Measurements from ENCODE around the gene ENHO. TPM values are rescaled to one million over a fixed set of nuclear protein-coding genes. Genes with fewer than 3 reads are reported as not detected.

ENHO gene
- total and polyA plus RNA-seq, 2 donors (not counting 1 experiment from before 2014, with no cell fraction given) = not detected

DNA sequence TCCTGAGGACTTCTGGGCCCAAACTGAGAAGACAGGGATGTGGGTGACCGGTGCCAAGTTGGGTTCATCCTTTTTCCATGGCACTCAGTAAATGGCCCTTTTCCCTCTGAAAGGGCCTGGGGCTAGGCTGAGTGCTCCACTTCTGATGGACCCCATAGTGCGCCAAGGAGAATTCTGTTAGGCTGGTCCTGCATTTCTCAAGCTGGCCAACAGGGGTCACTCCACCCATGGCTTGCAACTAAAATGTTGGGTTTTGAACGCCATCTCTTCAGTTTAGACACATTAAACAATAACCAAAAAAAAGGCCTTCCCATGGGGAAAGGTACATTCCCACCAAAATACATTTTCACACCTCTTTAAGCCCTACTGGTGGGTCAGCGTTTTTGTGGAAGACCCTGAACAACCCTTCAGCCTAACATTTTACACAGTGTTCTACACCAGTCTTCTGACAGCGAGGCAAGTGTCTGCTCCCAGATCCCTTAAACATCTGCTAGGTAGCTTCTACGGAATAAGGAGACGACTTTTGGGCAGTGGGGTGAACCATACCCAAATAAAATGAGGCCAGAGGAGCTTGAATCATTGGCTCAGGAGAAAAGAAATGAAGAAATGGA is 39.5 kb upstream of the ENHO start:
- POLR2A ChIA-PET = no interaction called here
- DNase-seq (no peak), ATAC-seq (ENCODE audit: low read depth) (no peak)
- H3K27me3 Mint-ChIP-seq = peaks cover 69% of the 10 kb centered on the region
- H3K9me3 ChIP-seq (ENCODE audit: control extremely low read depth in 1 of 3, control insufficient read depth in 2 of 3, insufficient read depth in 1 of 3, low read length in 2 of 3) = peaks cover 0 to 15% (median 7%) of the 10 kb centered on the region in 3 donors
- TF ChIP-seq EZH2 (IDR thresholded peaks at IDR 0.05; ENCODE audit: borderline replicate concordance, insufficient read depth, low read depth, low read length, poor library complexity, severe bottlenecking) = no peak
- TF ChIP-seq, protein P1, sequence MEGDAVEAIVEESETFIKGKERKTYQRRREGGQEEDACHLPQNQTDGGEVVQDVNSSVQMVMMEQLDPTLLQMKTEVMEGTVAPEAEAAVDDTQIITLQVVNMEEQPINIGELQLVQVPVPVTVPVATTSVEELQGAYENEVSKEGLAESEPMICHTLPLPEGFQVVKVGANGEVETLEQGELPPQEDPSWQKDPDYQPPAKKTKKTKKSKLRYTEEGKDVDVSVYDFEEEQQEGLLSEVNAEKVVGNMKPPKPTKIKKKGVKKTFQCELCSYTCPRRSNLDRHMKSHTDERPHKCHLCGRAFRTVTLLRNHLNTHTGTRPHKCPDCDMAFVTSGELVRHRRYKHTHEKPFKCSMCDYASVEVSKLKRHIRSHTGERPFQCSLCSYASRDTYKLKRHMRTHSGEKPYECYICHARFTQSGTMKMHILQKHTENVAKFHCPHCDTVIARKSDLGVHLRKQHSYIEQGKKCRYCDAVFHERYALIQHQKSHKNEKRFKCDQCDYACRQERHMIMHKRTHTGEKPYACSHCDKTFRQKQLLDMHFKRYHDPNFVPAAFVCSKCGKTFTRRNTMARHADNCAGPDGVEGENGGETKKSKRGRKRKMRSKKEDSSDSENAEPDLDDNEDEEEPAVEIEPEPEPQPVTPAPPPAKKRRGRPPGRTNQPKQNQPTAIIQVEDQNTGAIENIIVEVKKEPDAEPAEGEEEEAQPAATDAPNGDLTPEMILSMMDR (IDR thresholded peaks at IDR 0.05) = peak; percentile 53
- H3K27me3 ChIP-seq (replicated peaks in 1 of 4; ENCODE audit: control extremely low read depth in 1 of 4, control insufficient read depth in 3 of 4, insufficient read depth in 4 of 4, low read length in 3 of 4) = peaks cover 0 to 34% (median 6%) of the 10 kb centered on the region in 4 experiments
- CTCF ChIA-PET = interaction anchor here (0.7 kb wide), 1 partner anchor 70 kb away, joined by 5 read pairs; no protein-coding TSS in a partner anchor
- 78% methylated on average over 7 of the region's 7 CpGs for WGBS (ENCODE audit: insufficient coverage)
- no peaks in the 10 kb centered on the region for H3K4me1 Mint-ChIP-seq
- peaks cover 6% of the 10 kb centered on the region for H3K9me3 Mint-ChIP-seq (ENCODE audit: insufficient read depth)
- no peak overlapping the region for H3K27ac ChIP-seq (ENCODE audit: low read length in 2 of 2)
- no peak overlapping the region for H3K4me2 ChIP-seq (replicated peaks; ENCODE audit: low read depth, low read length, poor library complexity, severe bottlenecking)
- H3K9ac ChIP-seq (ENCODE audit: low read length) = no peak overlapping the region
- H3K27ac Mint-ChIP-seq = no peak overlapping the region
- H2AFZ ChIP-seq (ENCODE audit: insufficient read depth, low read depth, low read length, poor library complexity, severe bottlenecking) = no peak overlapping the region
- no peaks in the 10 kb centered on the region for H3K79me2 ChIP-seq (ENCODE audit: control insufficient read depth, insufficient read depth, low read length)
- H3K4me3 Mint-ChIP-seq = no peak overlapping the region
- H3K4me1 ChIP-seq (ENCODE audit: control insufficient read depth in 2 of 2, insufficient read depth in 2 of 2, low read length in 2 of 2) = no peaks in the 10 kb centered on the region
- H3K4me3 ChIP-seq (ENCODE audit: control extremely low read depth in 1 of 5, extremely low read depth in 1 of 5, insufficient read depth in 1 of 5, low read depth in 2 of 5, low read length in 4 of 5) = no peak overlapping the region
- H3K36me3 ChIP-seq (replicated peaks in 1 of 2; ENCODE audit: control extremely low read depth in 1 of 2, control insufficient read depth in 1 of 2, extremely low read depth in 1 of 2, insufficient read depth in 2 of 2, low read length in 1 of 2) = no peaks in the 10 kb centered on the region
- intact Hi-C loops (cut with micrococcal nuclease) = no loop called here
- H4K20me1 ChIP-seq (ENCODE audit: control insufficient read depth, insufficient read depth, low read length, poor library complexity, severe bottlenecking) = no peaks in the 10 kb centered on the region

GRCh38 chr9:34560599-34561214 is 37.9 kb upstream of the ENHO start:
- Mint-ChIP-seq H3K27ac (no peak overlapping the region), H3K9me3 (ENCODE audit: insufficient read depth) (peaks cover 6% of the 10 kb centered on the region), H3K4me1 (no peaks in the 10 kb centered on the region), H3K27me3 (peaks cover 70% of the 10 kb centered on the region), H3K4me3 (no peak overlapping the region)
- Histone ChIP-seq H3K27me3 (replicated peaks in 1 of 4; ENCODE audit: control extremely low read depth in 1 of 4, control insufficient read depth in 3 of 4, insufficient read depth in 4 of 4, low read length in 3 of 4) (peaks cover 0 to 29% (median 6%) of the 10 kb centered on the region in 4 experiments), H3K9me3 (ENCODE audit: control extremely low read depth in 1 of 3, control insufficient read depth in 2 of 3, insufficient read depth in 1 of 3, low read length in 2 of 3) (peaks cover 0 to 15% (median 7%) of the 10 kb centered on the region in 3 donors), H3K36me3 (replicated peaks in 1 of 2; ENCODE audit: control extremely low read depth in 1 of 2, control insufficient read depth in 1 of 2, extremely low read depth in 1 of 2, insufficient read depth in 2 of 2, low read length in 1 of 2) (no peaks in the 10 kb centered on the region), H3K4me2 (replicated peaks; ENCODE audit: low read depth, low read length, poor library complexity, severe bottlenecking) (no peak overlapping the region), H3K27ac (ENCODE audit: low read length in 2 of 2) (no peak overlapping the region), H2AFZ (ENCODE audit: insufficient read depth, low read depth, low read length, poor library complexity, severe bottlenecking) (no peak overlapping the region), H3K79me2 (ENCODE audit: control insufficient read depth, insufficient read depth, low read length) (no peaks in the 10 kb centered on the region), H3K4me1 (ENCODE audit: control insufficient read depth in 2 of 2, insufficient read depth in 2 of 2, low read length in 2 of 2) (no peaks in the 10 kb centered on the region), H3K4me3 (ENCODE audit: control extremely low read depth in 1 of 5, extremely low read depth in 1 of 5, insufficient read depth in 1 of 5, low read depth in 2 of 5, low read length in 4 of 5) (no peak overlapping the region), H3K9ac (ENCODE audit: low read length) (no peak overlapping the region), H4K20me1 (ENCODE audit: control insufficient read depth, insufficient read depth, low read length, poor library complexity, severe bottlenecking) (no peaks in the 10 kb centered on the region)
- intact Hi-C loops (cut with micrococcal nuclease) = no loop called here
- ChIA-PET CTCF (no interaction called here), POLR2A (no interaction called here)
- no peak for ATAC-seq (ENCODE audit: low read depth)
- DNase-seq = no peak
- TF ChIP-seq, protein P1 (IDR thresholded peaks at IDR 0.05) = no peak
- no peak for TF ChIP-seq EZH2 (IDR thresholded peaks at IDR 0.05; ENCODE audit: borderline replicate concordance, insufficient read depth, low read depth, low read length, poor library complexity, severe bottlenecking)
- WGBS (ENCODE audit: insufficient coverage) = 90% methylated on average over 21 of the region's 21 CpGs

All from B cell (primary cell).